ENCODE data around the gene HOXB2. TPM values are rescaled to one million over a fixed set of nuclear protein-coding genes. Genes with fewer than 3 reads are reported as not detected.

Gene HOXB2
- total and polyA plus RNA-seq, 9 of the 15 experiments (the other 6 are each of a cell fraction or from before 2014, with no cell fraction given): 2.1 to 97.7 (median 21.2) TPM

DNA sequence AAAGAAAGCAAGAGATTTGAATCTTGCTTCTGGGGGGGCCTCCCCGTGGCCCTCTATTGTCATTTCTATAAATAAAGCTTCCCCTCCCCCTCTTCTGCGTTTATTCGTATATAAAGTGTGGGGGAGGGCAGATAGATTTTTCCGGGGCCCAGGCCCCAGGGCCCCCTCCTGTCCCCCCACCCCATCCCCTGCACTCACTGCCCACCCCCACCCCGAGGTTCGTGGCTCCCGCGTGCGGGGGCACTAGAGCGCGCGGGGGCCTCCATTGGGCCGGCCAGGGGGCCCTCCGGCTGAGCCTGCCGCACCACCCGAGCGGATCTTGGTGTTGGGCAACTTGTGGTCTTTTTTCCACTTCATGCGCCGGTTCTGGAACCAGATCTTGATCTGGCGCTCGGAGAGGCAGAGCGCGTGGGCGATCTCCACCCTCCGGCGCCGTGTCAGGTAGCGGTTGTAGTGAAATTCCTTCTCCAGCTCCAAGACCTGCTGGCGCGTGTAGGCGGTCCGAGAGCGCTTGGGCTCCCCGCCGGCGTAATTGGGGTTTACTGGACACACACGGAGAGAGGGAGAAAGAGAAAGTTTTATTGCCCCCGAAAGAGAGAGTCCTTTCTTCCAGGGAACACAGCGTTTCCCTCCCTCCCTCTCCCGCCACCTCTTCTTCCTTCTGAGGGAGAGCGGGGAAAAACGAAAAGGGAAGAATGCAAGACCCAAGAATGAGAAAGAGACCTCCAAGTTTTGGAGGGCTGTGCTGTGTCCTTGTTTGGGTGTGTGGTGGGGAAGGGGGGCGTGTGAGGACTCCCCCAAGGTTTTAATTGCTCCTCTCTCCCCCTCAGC is 31.8 kb upstream of the HOXB2 start (continued):
- TF ChIP-seq, protein P1, sequence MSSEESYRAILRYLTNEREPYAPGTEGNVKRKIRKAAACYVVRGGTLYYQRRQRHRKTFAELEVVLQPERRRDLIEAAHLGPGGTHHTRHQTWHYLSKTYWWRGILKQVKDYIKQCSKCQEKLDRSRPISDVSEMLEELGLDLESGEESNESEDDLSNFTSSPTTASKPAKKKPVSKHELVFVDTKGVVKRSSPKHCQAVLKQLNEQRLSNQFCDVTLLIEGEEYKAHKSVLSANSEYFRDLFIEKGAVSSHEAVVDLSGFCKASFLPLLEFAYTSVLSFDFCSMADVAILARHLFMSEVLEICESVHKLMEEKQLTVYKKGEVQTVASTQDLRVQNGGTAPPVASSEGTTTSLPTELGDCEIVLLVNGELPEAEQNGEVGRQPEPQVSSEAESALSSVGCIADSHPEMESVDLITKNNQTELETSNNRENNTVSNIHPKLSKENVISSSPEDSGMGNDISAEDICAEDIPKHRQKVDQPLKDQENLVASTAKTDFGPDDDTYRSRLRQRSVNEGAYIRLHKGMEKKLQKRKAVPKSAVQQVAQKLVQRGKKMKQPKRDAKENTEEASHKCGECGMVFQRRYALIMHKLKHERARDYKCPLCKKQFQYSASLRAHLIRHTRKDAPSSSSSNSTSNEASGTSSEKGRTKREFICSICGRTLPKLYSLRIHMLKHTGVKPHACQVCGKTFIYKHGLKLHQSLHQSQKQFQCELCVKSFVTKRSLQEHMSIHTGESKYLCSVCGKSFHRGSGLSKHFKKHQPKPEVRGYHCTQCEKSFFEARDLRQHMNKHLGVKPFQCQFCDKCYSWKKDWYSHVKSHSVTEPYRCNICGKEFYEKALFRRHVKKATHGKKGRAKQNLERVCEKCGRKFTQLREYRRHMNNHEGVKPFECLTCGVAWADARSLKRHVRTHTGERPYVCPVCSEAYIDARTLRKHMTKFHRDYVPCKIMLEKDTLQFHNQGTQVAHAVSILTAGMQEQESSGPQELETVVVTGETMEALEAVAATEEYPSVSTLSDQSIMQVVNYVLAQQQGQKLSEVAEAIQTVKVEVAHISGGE (CRISPR knock-in tag; IDR thresholded peaks at IDR 0.05): peak in 1 of 3 experiments; percentile 2; a peak in 1 of 6 replicates
- no peak for TF ChIP-seq SNRNP70 (optimal IDR thresholded peaks at IDR 0.05; ENCODE audit: low read depth, low read length)
- TF ChIP-seq C11orf30 (IDR thresholded peaks at IDR 0.05; ENCODE audit: low read depth): no peak
- TF ChIP-seq MYBL2 (IDR thresholded peaks at IDR 0.05; ENCODE audit: low read depth): no peak
- TF ChIP-seq MYBL2 (CRISPR knock-in tag; IDR thresholded peaks at IDR 0.05; ENCODE audit: borderline replicate concordance): no peak
- TF ChIP-seq NR2C1 (IDR thresholded peaks at IDR 0.05): no peak
- TF ChIP-seq NR2C1 (tag; IDR thresholded peaks at IDR 0.05): no peak
- no peak for TF ChIP-seq NR4A1 (CRISPR knock-in tag; IDR thresholded peaks at IDR 0.05)
- TF ChIP-seq NR4A1 (tag; IDR thresholded peaks at IDR 0.05): no peak
- no peak for TF ChIP-seq PRPF4 (IDR thresholded peaks at IDR 0.05; ENCODE audit: insufficient read depth, low read depth, low read length, poor library complexity, severe bottlenecking)
- TF ChIP-seq MYNN (IDR thresholded peaks at IDR 0.05): no peak
- no peak for TF ChIP-seq MYNN (CRISPR knock-in tag; IDR thresholded peaks at IDR 0.05)
- TF ChIP-seq, protein P2, sequence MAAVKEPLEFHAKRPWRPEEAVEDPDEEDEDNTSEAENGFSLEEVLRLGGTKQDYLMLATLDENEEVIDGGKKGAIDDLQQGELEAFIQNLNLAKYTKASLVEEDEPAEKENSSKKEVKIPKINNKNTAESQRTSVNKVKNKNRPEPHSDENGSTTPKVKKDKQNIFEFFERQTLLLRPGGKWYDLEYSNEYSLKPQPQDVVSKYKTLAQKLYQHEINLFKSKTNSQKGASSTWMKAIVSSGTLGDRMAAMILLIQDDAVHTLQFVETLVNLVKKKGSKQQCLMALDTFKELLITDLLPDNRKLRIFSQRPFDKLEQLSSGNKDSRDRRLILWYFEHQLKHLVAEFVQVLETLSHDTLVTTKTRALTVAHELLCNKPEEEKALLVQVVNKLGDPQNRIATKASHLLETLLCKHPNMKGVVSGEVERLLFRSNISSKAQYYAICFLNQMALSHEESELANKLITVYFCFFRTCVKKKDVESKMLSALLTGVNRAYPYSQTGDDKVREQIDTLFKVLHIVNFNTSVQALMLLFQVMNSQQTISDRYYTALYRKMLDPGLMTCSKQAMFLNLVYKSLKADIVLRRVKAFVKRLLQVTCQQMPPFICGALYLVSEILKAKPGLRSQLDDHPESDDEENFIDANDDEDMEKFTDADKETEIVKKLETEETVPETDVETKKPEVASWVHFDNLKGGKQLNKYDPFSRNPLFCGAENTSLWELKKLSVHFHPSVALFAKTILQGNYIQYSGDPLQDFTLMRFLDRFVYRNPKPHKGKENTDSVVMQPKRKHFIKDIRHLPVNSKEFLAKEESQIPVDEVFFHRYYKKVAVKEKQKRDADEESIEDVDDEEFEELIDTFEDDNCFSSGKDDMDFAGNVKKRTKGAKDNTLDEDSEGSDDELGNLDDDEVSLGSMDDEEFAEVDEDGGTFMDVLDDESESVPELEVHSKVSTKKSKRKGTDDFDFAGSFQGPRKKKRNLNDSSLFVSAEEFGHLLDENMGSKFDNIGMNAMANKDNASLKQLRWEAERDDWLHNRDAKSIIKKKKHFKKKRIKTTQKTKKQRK (IDR thresholded peaks at IDR 0.05; ENCODE audit: borderline replicate concordance, low read depth, low read length): no peak
- TF ChIP-seq MEF2A (IDR thresholded peaks at IDR 0.05; ENCODE audit: control insufficient read depth, low read depth, low read length): peak; percentile 65; the same call in 1 of the 2 replicates
- no peak for TF ChIP-seq FOXK2 (conservative IDR thresholded peaks at IDR 0.05 in 1 of 2, IDR thresholded peaks at IDR 0.05 in 1 of 2; ENCODE audit: low read depth in 2 of 2)
- TF ChIP-seq MLLT1 (IDR thresholded peaks at IDR 0.05): peak; percentile 39 to 73; a peak in 2 of 4 replicates
- peak in 2 of 3 experiments; percentile 9 to 22 for TF ChIP-seq YY1 (IDR thresholded peaks at IDR 0.05; ENCODE audit: borderline replicate concordance in 1 of 3, control insufficient read depth in 1 of 3, extremely low read depth in 1 of 3, insufficient read depth in 3 of 3, insufficient read length in 1 of 3, insufficient replicate concordance in 2 of 3, low read depth in 1 of 3, low read length in 2 of 3)
- TF ChIP-seq PYGO2 (tag; IDR thresholded peaks at IDR 0.05): peak; percentile 18; the same call in 1 of the 2 replicates
